IMR-90 (cell line): ENCODE measurements around the gene MSRB1. TPM values are rescaled to one million over a fixed set of nuclear protein-coding genes. Genes with fewer than 3 reads are reported as not detected.

Source experiments
- ATAC-seq: fragments of 200-7000 bp; cut with Tn5 transposase; 2 replicates; pipeline ENCODE4 v1.9.1; 2020; ENCODE audit warnings: low read depth, mild to moderate bottlenecking, moderate library complexity
- BruUV-seq: library from RNA; stranded (reverse); fragments of 400-500 nt; replicated peaks from 2 replicates; lab custom pipeline; 2021; lab: Mats Ljungman, UMichigan
- CTCF ChIA-PET: fragments of 300-600 bp; formaldehyde crosslinking; extraction: SDS; loops from one replicate; lab custom pipeline; 2021; ENCODE audit warnings: antibody characterized with exemption; lab: Yijun Ruan, JAX
- POLR2A ChIA-PET: fragments of 300-600 bp; sonication (Branson Sonifier 250); formaldehyde crosslinking; loops from one replicate; lab custom pipeline; 2022; ENCODE audit warnings: antibody characterized with exemption; ENCODE audit not compliant: unreplicated experiment; lab: Charles Lee
- DNase-seq: peaks from one replicate; pipeline ENCODE4 v3.0.0; 2013
- H2AFZ ChIP-seq: replicated peaks from 2 replicates; pipeline ENCODE3; 2013; ENCODE audit warnings: low read length, mild to moderate bottlenecking; ENCODE audit not compliant: poor library complexity
- H2AK5ac ChIP-seq: 2 replicates; pipeline ENCODE4 v1.6.1; 2013; ENCODE audit warnings: low read depth, low read length, inconsistent platforms
- H2AK9ac ChIP-seq: replicated peaks from 2 replicates; pipeline ENCODE3; 2013; ENCODE audit warnings: mild to moderate bottlenecking, low read depth, low read length, moderate library complexity; ENCODE audit not compliant: poor library complexity
- H2BK120ac ChIP-seq: 2 replicates; pipeline ENCODE4 v1.6.1; 2013; ENCODE audit warnings: low read depth, low read length, inconsistent platforms
- H2BK15ac ChIP-seq: 3 replicates; pipeline ENCODE4 v1.6.1; 2013; ENCODE audit warnings: low read depth, low read length, inconsistent platforms
- H2BK20ac ChIP-seq: 2 replicates; pipeline ENCODE4 v1.6.1; 2013; ENCODE audit warnings: low read depth, mild to moderate bottlenecking, inconsistent platforms, low read length, moderate library complexity
- H2BK5ac ChIP-seq: 2 replicates; pipeline ENCODE4 v1.6.1; 2013; ENCODE audit warnings: mild to moderate bottlenecking, low read depth, low read length, inconsistent platforms; ENCODE audit not compliant: poor library complexity, severe bottlenecking
- H3K14ac ChIP-seq: replicated peaks from 2 replicates; pipeline ENCODE4 v1.6.1; 2013; ENCODE audit warnings: low read depth, low read length, inconsistent platforms
- H3K18ac ChIP-seq: 2 replicates; pipeline ENCODE4 v1.6.1; 2013; ENCODE audit warnings: low read depth, low read length, control low read depth
- H3K23ac ChIP-seq: 2 replicates; pipeline ENCODE4 v1.6.1; 2013; ENCODE audit warnings: low read depth, low read length, inconsistent platforms
- H3K27ac ChIP-seq: 2 replicates; pipeline ENCODE4 v1.5.1; 2013; ENCODE audit warnings: mild to moderate bottlenecking, control low read depth, low read length; ENCODE audit not compliant: insufficient read depth
- H3K27me3 ChIP-seq: 2 replicates; pipeline ENCODE4 v1.6.1; 2013; ENCODE audit warnings: low read length; ENCODE audit not compliant: control insufficient read depth, insufficient read depth
- H3K36me3 ChIP-seq: 2 replicates; pipeline ENCODE4 v1.6.1; 2013; ENCODE audit warnings: low read length, mixed read lengths; ENCODE audit not compliant: control insufficient read depth, insufficient read depth
- H3K4ac ChIP-seq: 2 replicates; pipeline ENCODE4 v1.6.1; 2013; ENCODE audit warnings: low read depth, low read length, inconsistent platforms
- H3K4me1 ChIP-seq: 2 replicates; pipeline ENCODE4 v1.6.1; 2013; ENCODE audit warnings: low read length, mixed read lengths; ENCODE audit not compliant: control insufficient read depth, insufficient read depth
- H3K4me2 ChIP-seq: 2 replicates; pipeline ENCODE4 v1.6.1; 2013; ENCODE audit warnings: low read depth, mild to moderate bottlenecking, control low read depth, low read length, moderate library complexity
- H3K4me3 ChIP-seq: 2 replicates; pipeline ENCODE4 v1.5.1; 2013; ENCODE audit warnings: low read depth, mild to moderate bottlenecking, control low read depth, low read length, moderate library complexity; ENCODE audit not compliant: insufficient read depth
- H3K56ac ChIP-seq: 2 replicates; pipeline ENCODE4 v1.6.1; 2013; ENCODE audit warnings: low read length, inconsistent platforms; ENCODE audit not compliant: insufficient read depth; ENCODE audit errors: extremely low read depth
- H3K79me1 ChIP-seq, 2 experiments: 2 replicates each; pipeline ENCODE4 v1.6.1; 2013; ENCODE audit warnings: low read length in 2 of 2, inconsistent platforms in 1 of 2, low read depth in 1 of 2
- H3K9ac ChIP-seq: 2 replicates; pipeline ENCODE4 v1.6.1; 2013; ENCODE audit warnings: low read depth, low read length, control low read depth
- H3K9me1 ChIP-seq: 2 replicates; pipeline ENCODE4 v1.6.1; 2013; ENCODE audit warnings: low read length, inconsistent platforms; ENCODE audit not compliant: insufficient read depth
- H3K9me3 ChIP-seq: 2 replicates; pipeline ENCODE4 v1.6.1; 2013; ENCODE audit warnings: low read length; ENCODE audit not compliant: control insufficient read depth, insufficient read depth
- H4K20me1 ChIP-seq: 2 replicates; pipeline ENCODE4 v1.6.1; 2013; ENCODE audit warnings: low read length, inconsistent platforms; ENCODE audit not compliant: insufficient read depth
- H4K5ac ChIP-seq: 2 replicates; pipeline ENCODE4 v1.6.1; 2013; ENCODE audit warnings: mild to moderate bottlenecking, low read depth, low read length, control low read depth
- H4K8ac ChIP-seq, 2 experiments: 2 replicates each; pipeline ENCODE4 v1.6.1; 2013; ENCODE audit warnings: low read depth in 2 of 2, low read length in 2 of 2, control low read depth in 1 of 2, inconsistent platforms in 1 of 2
- H4K91ac ChIP-seq: 2 replicates; pipeline ENCODE4 v1.6.1; 2013; ENCODE audit warnings: low read depth, low read length, inconsistent platforms; ENCODE audit not compliant: insufficient read depth
- CTCF ChIP-seq: conservative IDR thresholded peaks from 2 replicates; pipeline ENCODE4 v1.5.1; 2012; ENCODE audit warnings: mild to moderate bottlenecking, low read depth, low read length, improper control_type of control experiment
- ELK1 ChIP-seq: fragments of 150-350 bp; IDR thresholded peaks from 2 replicates; pipeline ENCODE4 v1.6.1; 2016; ENCODE audit warnings: low read depth, mild to moderate bottlenecking, low read length, moderate library complexity, borderline replicate concordance
- MAFK ChIP-seq: IDR thresholded peaks from 2 replicates; pipeline ENCODE4 v1.6.1; 2012; ENCODE audit warnings: low read depth, low read length, improper control_type of control experiment
- MAZ ChIP-seq: IDR thresholded peaks from 2 replicates; pipeline ENCODE4 v1.6.1; 2012; ENCODE audit warnings: low read depth, mild to moderate bottlenecking, low read length, improper control_type of control experiment, moderate library complexity, borderline replicate concordance
- MXI1 ChIP-seq: IDR thresholded peaks from 2 replicates; pipeline ENCODE4 v1.6.1; 2012; ENCODE audit warnings: low read depth, mild to moderate bottlenecking, low read length, moderate library complexity, borderline replicate concordance
- RAD21 ChIP-seq: IDR thresholded peaks from 2 replicates; pipeline ENCODE4 v1.6.1; 2012; ENCODE audit warnings: low read length, improper control_type of control experiment
- RCOR1 ChIP-seq: IDR thresholded peaks from 2 replicates; pipeline ENCODE4 v1.6.1; 2012; ENCODE audit warnings: mild to moderate bottlenecking, low read length, improper control_type of control experiment; ENCODE audit not compliant: insufficient replicate concordance
- RFX5 ChIP-seq: IDR thresholded peaks from 2 replicates; pipeline ENCODE4 v1.8.0; 2012; ENCODE audit warnings: low read depth, mild to moderate bottlenecking, low read length, moderate library complexity
- SMC3 ChIP-seq: fragments of 150-350 bp; IDR thresholded peaks from 2 replicates; pipeline ENCODE4 v1.6.1; 2016; ENCODE audit warnings: low read depth, mild to moderate bottlenecking, antibody characterized with exemption, low read length, moderate library complexity
- WGBS, 2 experiments: methylation state at CpG; one replicate each; pipeline versions ENCODE4 v1.1.5 to v1.1.7; 2013; ENCODE audit warnings: missing lambda C conversion rate in 2 of 2; ENCODE audit not compliant: insufficient read length in 1 of 2; ENCODE audit errors: extremely low coverage in 2 of 2; 5-methylcytosine and 5-hydroxymethylcytosine counted together
- dilution Hi-C: fragments of 300-500 bp; cut with HindIII; formaldehyde crosslinking; loops from one replicate; pipeline ENCODE4 v1.14.3; 2018; ENCODE audit warnings: low sequenced_read_pairs; ENCODE audit not compliant: unreplicated experiment
- in situ Hi-C: fragments of 300-500 bp; cut with MboI; formaldehyde crosslinking; loops from 3 replicates; pipeline ENCODE4 v1.14.3; 2019; ENCODE audit warnings: low sequenced_read_pairs, inconsistent platforms, mixed read lengths
- intact Hi-C: fragments of 100-400 bp; cut with micrococcal nuclease; formaldehyde crosslinking; loops from 2 replicates; pipeline ENCODE4 v1.10.0; 2022
- polyA plus RNA-seq, 3 experiments: library from polyadenylated mRNA; depleted of rRNA; stranded (reverse); fragments of >200 nt; gene quantifications; 2 replicates each; pipeline ENCODE4 v1.2.3, GENCODE V29; 2012; ENCODE audit warnings: low replicate concordance in 1 of 3
- total RNA-seq: library from RNA; depleted of rRNA; stranded (reverse); fragments of >200 nt; gene quantifications from 2 replicates; pipeline ENCODE4 v1.2.3, GENCODE V29; 2012
- TF ChIP-seq, protein P1 (sequence below): fragments of 150-350 bp; IDR thresholded peaks from 2 replicates; pipeline ENCODE4 v1.6.1; 2017; ENCODE audit warnings: mild to moderate bottlenecking, antibody characterized with exemption, low read length, low read depth

MSRB1 gene
- total and polyA plus RNA-seq, 2 of the 4 experiments (the other 2 are of a cell fraction), result 17.0 to 32.3 TPM

DNA sequence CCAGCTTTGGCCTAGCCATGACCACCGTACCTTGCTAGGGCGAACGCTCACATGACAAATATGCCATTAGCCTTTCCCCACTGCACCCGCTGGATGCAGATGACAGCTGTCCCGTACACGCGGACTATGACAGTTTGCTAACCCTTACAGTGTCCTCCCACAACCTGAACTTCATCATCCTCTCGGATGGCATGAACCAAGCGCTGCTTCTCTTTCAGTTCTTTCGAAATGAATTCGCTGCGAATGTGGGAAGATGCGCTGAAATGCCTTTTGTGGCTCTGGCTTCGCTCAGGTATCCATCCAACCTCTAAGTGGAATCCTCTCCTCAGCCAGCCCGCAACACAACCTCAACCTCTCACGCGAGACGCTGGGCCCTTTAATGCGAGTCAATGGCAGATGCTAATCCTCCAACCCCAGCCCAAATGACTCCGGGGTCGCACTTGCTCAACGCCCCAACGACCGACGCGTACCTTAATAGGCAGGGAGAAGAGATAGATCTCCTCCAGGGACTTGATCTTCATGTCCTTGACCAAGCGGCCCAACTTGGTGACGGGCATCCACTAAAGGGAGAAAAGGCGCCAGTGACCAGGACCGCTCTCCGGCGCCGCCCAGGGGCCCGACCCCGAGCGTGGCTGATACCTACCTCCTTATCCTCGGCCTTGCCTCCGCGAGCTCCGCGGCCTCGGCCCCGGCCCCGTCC is 21.0 kb upstream of the MSRB1 start:
- no peak overlapping the region for H4K5ac ChIP-seq
- DNase-seq (no peak), ATAC-seq (peak; percentile 8)
- no TSS peak for BruUV-seq
- intact Hi-C loops (no loop called here), in situ Hi-C loops (no loop called here), dilution Hi-C loops (no loop called here)
- peak overlapping the region; percentile 97 for H2AK9ac ChIP-seq
- peak overlapping the region; percentile 62 for H3K27ac ChIP-seq
- peak overlapping the region; percentile 94 for H3K14ac ChIP-seq
- no peak overlapping the region for H2BK15ac ChIP-seq
- peak overlapping the region; percentile 37 for H3K23ac ChIP-seq
- ChIA-PET POLR2A (interaction anchor here (0.9 to 1.0 kb wide), 3 partner anchors 14 to 176 kb away, joined by 3 to 9 read pairs (median 3); no protein-coding TSS in a partner anchor), CTCF (interaction anchor here (0.9 to 1.0 kb wide), 2 partner anchors 151 to 177 kb away, joined by 3 read pairs; no protein-coding TSS in a partner anchor)
- H3K56ac ChIP-seq, result peak overlapping the region; percentile 73
- no peak overlapping the region for H2BK5ac ChIP-seq
- peak overlapping the region; percentile 87 for H3K4me3 ChIP-seq
- H2BK20ac ChIP-seq, result no peak overlapping the region
- peak overlapping the region; percentile 85 for H3K9ac ChIP-seq
- H4K91ac ChIP-seq, result peak overlapping the region; percentile 11; the same call in 1 of the 2 replicates
- no peak overlapping the region for H2AFZ ChIP-seq
- H3K18ac ChIP-seq, result no peak overlapping the region
- 6% methylated on average over 9 of the region's 44 CpGs; no CpG with 5 or more reads in 1 of the 2 experiments for WGBS, 2 experiments
- peak overlapping the region; percentile 64 for H3K4ac ChIP-seq
- peaks cover 3 to 53% of the 10 kb centered on the region in 2 experiments for H3K79me1 ChIP-seq
- peaks cover 12% of the 10 kb centered on the region for H3K4me1 ChIP-seq
- peaks cover 27% of the 10 kb centered on the region for H3K36me3 ChIP-seq
- no peak overlapping the region for H2BK120ac ChIP-seq
- H3K27me3 ChIP-seq, result no peaks in the 10 kb centered on the region
- peak overlapping the region; percentile 58 for H2AK5ac ChIP-seq
- peaks cover 43% of the 10 kb centered on the region for H4K20me1 ChIP-seq
- no peaks in the 10 kb centered on the region for H3K9me3 ChIP-seq
- TF ChIP-seq CTCF, result 0 out of 2 replicates have a peak, but pooled peaks have one; percentile 3
- 0 out of 2 replicates have a peak, but pooled peaks have one; percentile 42 for TF ChIP-seq MXI1
- no peak for TF ChIP-seq MAFK
- no peak for TF ChIP-seq MAZ
- no peak for TF ChIP-seq RCOR1
- no peak for TF ChIP-seq RFX5
- no peak for TF ChIP-seq SMC3
- TF ChIP-seq, protein P1, sequence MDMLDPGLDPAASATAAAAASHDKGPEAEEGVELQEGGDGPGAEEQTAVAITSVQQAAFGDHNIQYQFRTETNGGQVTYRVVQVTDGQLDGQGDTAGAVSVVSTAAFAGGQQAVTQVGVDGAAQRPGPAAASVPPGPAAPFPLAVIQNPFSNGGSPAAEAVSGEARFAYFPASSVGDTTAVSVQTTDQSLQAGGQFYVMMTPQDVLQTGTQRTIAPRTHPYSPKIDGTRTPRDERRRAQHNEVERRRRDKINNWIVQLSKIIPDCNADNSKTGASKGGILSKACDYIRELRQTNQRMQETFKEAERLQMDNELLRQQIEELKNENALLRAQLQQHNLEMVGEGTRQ, result no peak
- TF ChIP-seq ELK1, result no peak
- TF ChIP-seq RAD21, result no peak
- H3K9me1 ChIP-seq, result 0 out of 2 replicates have a peak, but pooled peaks cover 6% of the 10 kb centered on the region
- H4K8ac ChIP-seq, result peak overlapping the region in 1 of 2 experiments; percentile 7; a peak in 1 of 4 replicates
- peak overlapping the region; percentile 84 for H3K4me2 ChIP-seq
